Vagina (tissue), 2 donors: ENCODE measurements around the gene TDG.

ENCODE experiments used
- CTCF ChIP-seq, 3 experiments: fragments of 450-650 bp in 2 of 3; fragments of 200-600 bp in 1 of 3; sonication (generic) in 1 of 3; IDR thresholded peaks; one replicate each; pipeline ENCODE4 v1.5.1; 2017 to 2019; ENCODE audit warnings: antibody characterized with exemption in 3 of 3, mild to moderate bottlenecking in 2 of 3, moderate library complexity in 2 of 3
- POLR2A ChIP-seq, 2 donors: fragments of 450-650 bp; IDR thresholded peaks; one replicate each; pipeline ENCODE4 v1.6.1; 2017; ENCODE audit warnings: antibody characterized with exemption in 2 of 2, mild to moderate bottlenecking in 2 of 2, moderate library complexity in 2 of 2
- POLR2AphosphoS5 ChIP-seq, 2 donors: sonication (generic); formaldehyde crosslinking; IDR thresholded peaks; one replicate each; pipeline ENCODE4 v1.9.0; 2017; ENCODE audit warnings: antibody characterized with exemption in 2 of 2, mild to moderate bottlenecking in 2 of 2, low read depth in 1 of 2; ENCODE audit not compliant: insufficient read depth in 1 of 2

GRCh38 chr12:103986829-103987228 is 21.2 kb downstream of the TDG start:
- no peak for TF ChIP-seq POLR2A (IDR thresholded peaks at IDR 0.05)
- no peak for TF ChIP-seq CTCF (IDR thresholded peaks at IDR 0.05)
- no peak for TF ChIP-seq POLR2AphosphoS5 (IDR thresholded peaks at IDR 0.05; ENCODE audit: insufficient read depth in 1 of 2, low read depth in 1 of 2)
